Neural cell (in vitro differentiated cells): ENCODE measurements around the gene MYRIP. TPM values are rescaled to one million over a fixed set of nuclear protein-coding genes. Genes with fewer than 3 reads are reported as not detected.

Experiments used
- H2AFZ ChIP-seq: fragments of 200-600, 300-800 bp; sonication (generic), shearing (Covaris generic); 2 replicates; pipeline ENCODE4 v1.6.0; 2014; ENCODE audit warnings: low read depth, mild to moderate bottlenecking, antibody characterized with exemption, low read length, moderate library complexity
- H3F3A ChIP-seq: fragments of 200-600 bp; shearing (Covaris generic); 2 replicates; pipeline ENCODE4 v1.6.1; 2016; ENCODE audit warnings: mild to moderate bottlenecking, moderate library complexity, mixed read lengths, antibody characterized with exemption, low read length; ENCODE audit not compliant: insufficient read depth, poor library complexity, severe bottlenecking
- H3K27ac ChIP-seq: fragments of 200-600, 300-800 bp; sonication (generic), shearing (Covaris generic); 2 replicates; pipeline ENCODE4 v1.5.1; 2014; ENCODE audit warnings: mild to moderate bottlenecking, low read length, moderate library complexity
- H3K27me3 ChIP-seq: fragments of 300-800, 200-600 bp; sonication (generic), shearing (Covaris generic); 2 replicates; pipeline ENCODE4 v1.6.0; 2014; ENCODE audit warnings: mild to moderate bottlenecking, low read depth, low read length, moderate library complexity; ENCODE audit not compliant: insufficient read depth
- H3K36me3 ChIP-seq: fragments of 300-800, 200-600 bp; sonication (generic), shearing (Covaris generic); 2 replicates; pipeline ENCODE4 v1.5.1; 2014; ENCODE audit warnings: mild to moderate bottlenecking, antibody characterized with exemption, low read length, moderate library complexity; ENCODE audit not compliant: insufficient read depth
- H3K4me2 ChIP-seq: fragments of 300-800, 200-600 bp; sonication (generic), shearing (Covaris generic); 2 replicates; pipeline ENCODE4 v1.6.0; 2014; ENCODE audit warnings: mild to moderate bottlenecking, low read length
- H3K4me3 ChIP-seq: fragments of 300-800, 200-600 bp; sonication (generic), shearing (Covaris generic); 2 replicates; pipeline ENCODE4 v1.5.1; 2014; ENCODE audit warnings: mild to moderate bottlenecking, low read length, moderate library complexity
- H3K79me2 ChIP-seq: fragments of 200-600 bp; shearing (Covaris generic); replicated peaks from 2 replicates; pipeline ENCODE4 v1.6.0; 2014; ENCODE audit warnings: mild to moderate bottlenecking, low read length, moderate library complexity; ENCODE audit not compliant: insufficient read depth
- H3K9ac ChIP-seq: fragments of 300-800, 200-600 bp; sonication (generic), shearing (Covaris generic); 2 replicates; pipeline ENCODE4 v1.6.1; 2016; ENCODE audit warnings: mild to moderate bottlenecking, low read length, mixed read lengths
- H3K9me2 ChIP-seq: fragments of 200-600 bp; shearing (Covaris generic); 2 replicates; pipeline ENCODE4 v1.6.1; 2016; ENCODE audit warnings: mild to moderate bottlenecking, low read length, mixed read lengths; ENCODE audit not compliant: insufficient read depth
- H3K9me3 ChIP-seq: fragments of 200-600, 300-800 bp; sonication (generic), shearing (Covaris generic); 2 replicates; pipeline ENCODE4 v1.6.1; 2016; ENCODE audit warnings: mild to moderate bottlenecking, mixed run types, low read length, moderate library complexity, mixed read lengths
- H4K20me1 ChIP-seq: fragments of 200-600 bp; shearing (Covaris generic); 2 replicates; pipeline ENCODE4 v1.6.1; 2016; ENCODE audit warnings: mild to moderate bottlenecking, mixed run types; ENCODE audit not compliant: insufficient read depth
- EP300 ChIP-seq: fragments of 450-650 bp; conservative IDR thresholded peaks from 2 replicates; pipeline ENCODE4 v1.6.1; 2014; ENCODE audit warnings: antibody characterized with exemption, mild to moderate bottlenecking, moderate library complexity; ENCODE audit not compliant: poor library complexity, severe bottlenecking
- EZH2 ChIP-seq: fragments of 200-600, 300-800 bp; shearing (Covaris generic), sonication (generic); IDR thresholded peaks from 2 replicates; pipeline ENCODE4 v1.6.1; 2014; ENCODE audit warnings: antibody characterized with exemption, low read length, borderline replicate concordance, mild to moderate bottlenecking; ENCODE audit not compliant: insufficient read depth, poor library complexity, severe bottlenecking
- MXI1 ChIP-seq: fragments of 450-650 bp; conservative IDR thresholded peaks from 2 replicates; pipeline ENCODE4 v1.6.1; 2014; ENCODE audit warnings: antibody characterized with exemption, mild to moderate bottlenecking; ENCODE audit not compliant: poor library complexity, severe bottlenecking
- POLR2AphosphoS5 ChIP-seq: IDR thresholded peaks from 2 replicates; pipeline ENCODE4 v1.6.1; 2012
- RAD21 ChIP-seq: fragments of 450-650 bp; conservative IDR thresholded peaks from 2 replicates; pipeline ENCODE4 v1.6.1; 2014; ENCODE audit warnings: antibody characterized with exemption, mild to moderate bottlenecking, moderate library complexity
- SMC3 ChIP-seq: fragments of 450-650 bp; conservative IDR thresholded peaks from 2 replicates; pipeline ENCODE4 v1.6.1; 2014; ENCODE audit warnings: antibody characterized with exemption, mild to moderate bottlenecking, moderate library complexity; ENCODE audit not compliant: poor library complexity
- TAF1 ChIP-seq: IDR thresholded peaks from 2 replicates; pipeline ENCODE4 v1.6.1; 2012; ENCODE audit warnings: low read depth
- polyA plus RNA-seq: library from polyadenylated mRNA; depleted of rRNA; stranded (reverse); fragments of >200 nt; gene quantifications from 2 replicates; pipeline ENCODE4 v1.2.3, GENCODE V29; 2014
- TF ChIP-seq, protein P1 (sequence below): fragments of 450-650 bp; IDR thresholded peaks from 2 replicates; pipeline ENCODE4 v1.5.1; 2014; ENCODE audit warnings: antibody characterized with exemption, mild to moderate bottlenecking, moderate library complexity; ENCODE audit not compliant: poor library complexity, severe bottlenecking
- TF ChIP-seq, protein P2 (sequence below): IDR thresholded peaks from 2 replicates; pipeline ENCODE4 v1.6.1; 2012; ENCODE audit warnings: borderline replicate concordance

The MYRIP gene
- polyA plus RNA-seq, 1 donor from 2014 or later: 0.76 TPM

DNA sequence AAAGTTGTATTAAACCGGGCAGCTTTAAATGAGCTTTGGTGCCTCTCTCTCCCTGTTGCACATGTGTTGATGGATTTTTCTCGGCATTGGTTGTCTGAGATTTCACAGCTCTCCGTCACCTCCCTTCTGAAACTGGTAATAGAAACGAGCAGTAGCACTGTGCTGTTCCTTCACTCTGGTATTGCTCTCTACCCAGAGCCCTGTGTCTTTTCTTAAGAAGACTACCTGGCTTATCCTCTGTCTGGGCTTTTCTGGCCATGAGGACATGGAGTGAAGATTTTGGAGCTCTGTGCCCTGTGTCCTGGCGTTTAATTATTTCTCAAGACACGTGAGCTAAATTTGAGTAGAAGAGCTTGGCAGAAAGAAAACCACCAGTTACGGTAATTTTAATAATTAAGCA, 290.5 kb downstream of the MYRIP start:
- no peak overlapping the region for H3K4me2 ChIP-seq
- no peaks in the 10 kb centered on the region for H3K36me3 ChIP-seq
- TF ChIP-seq EZH2 (no peak), EP300 (no peak), POLR2AphosphoS5 (no peak), TAF1 (no peak), RAD21 (no peak), MXI1 (no peak), SMC3 (no peak)
- TF ChIP-seq, protein P1, sequence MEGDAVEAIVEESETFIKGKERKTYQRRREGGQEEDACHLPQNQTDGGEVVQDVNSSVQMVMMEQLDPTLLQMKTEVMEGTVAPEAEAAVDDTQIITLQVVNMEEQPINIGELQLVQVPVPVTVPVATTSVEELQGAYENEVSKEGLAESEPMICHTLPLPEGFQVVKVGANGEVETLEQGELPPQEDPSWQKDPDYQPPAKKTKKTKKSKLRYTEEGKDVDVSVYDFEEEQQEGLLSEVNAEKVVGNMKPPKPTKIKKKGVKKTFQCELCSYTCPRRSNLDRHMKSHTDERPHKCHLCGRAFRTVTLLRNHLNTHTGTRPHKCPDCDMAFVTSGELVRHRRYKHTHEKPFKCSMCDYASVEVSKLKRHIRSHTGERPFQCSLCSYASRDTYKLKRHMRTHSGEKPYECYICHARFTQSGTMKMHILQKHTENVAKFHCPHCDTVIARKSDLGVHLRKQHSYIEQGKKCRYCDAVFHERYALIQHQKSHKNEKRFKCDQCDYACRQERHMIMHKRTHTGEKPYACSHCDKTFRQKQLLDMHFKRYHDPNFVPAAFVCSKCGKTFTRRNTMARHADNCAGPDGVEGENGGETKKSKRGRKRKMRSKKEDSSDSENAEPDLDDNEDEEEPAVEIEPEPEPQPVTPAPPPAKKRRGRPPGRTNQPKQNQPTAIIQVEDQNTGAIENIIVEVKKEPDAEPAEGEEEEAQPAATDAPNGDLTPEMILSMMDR: no peak
- H3K9ac ChIP-seq: no peak overlapping the region
- H3K79me2 ChIP-seq: no peaks in the 10 kb centered on the region
- no peak overlapping the region for H2AFZ ChIP-seq
- no peaks in the 10 kb centered on the region for H3K9me3 ChIP-seq
- no peaks in the 10 kb centered on the region for H3K27me3 ChIP-seq
- no peaks in the 10 kb centered on the region for H3F3A ChIP-seq
- no peak overlapping the region for H3K4me3 ChIP-seq
- no peaks in the 10 kb centered on the region for H3K9me2 ChIP-seq
- no peaks in the 10 kb centered on the region for H4K20me1 ChIP-seq
- H3K27ac ChIP-seq: no peak overlapping the region

DNA sequence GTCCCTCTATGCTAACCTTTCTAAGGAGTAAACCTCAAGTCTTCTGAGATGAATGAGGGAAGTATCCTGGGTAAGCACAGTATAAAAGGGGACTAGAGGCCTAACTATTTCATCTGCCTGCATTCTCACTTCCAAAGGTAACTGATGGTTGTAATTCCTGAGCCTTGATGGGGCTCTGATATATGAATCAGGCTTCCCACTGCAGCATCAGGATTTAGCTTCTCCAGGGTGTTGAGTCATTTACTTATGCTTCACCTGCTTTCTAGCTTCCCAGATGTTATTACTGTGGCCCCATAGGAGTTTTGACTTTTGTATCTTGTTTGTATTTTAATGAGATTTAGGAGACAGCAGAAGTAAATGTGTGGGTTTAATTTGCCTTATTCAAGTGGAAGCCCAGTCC, 292.8 kb downstream of the MYRIP start:
- no peak for TF ChIP-seq POLR2AphosphoS5
- TF ChIP-seq EZH2: no peak
- TF ChIP-seq SMC3: no peak
- no peak for TF ChIP-seq EP300
- no peak for TF ChIP-seq TAF1
- TF ChIP-seq, protein P2, sequence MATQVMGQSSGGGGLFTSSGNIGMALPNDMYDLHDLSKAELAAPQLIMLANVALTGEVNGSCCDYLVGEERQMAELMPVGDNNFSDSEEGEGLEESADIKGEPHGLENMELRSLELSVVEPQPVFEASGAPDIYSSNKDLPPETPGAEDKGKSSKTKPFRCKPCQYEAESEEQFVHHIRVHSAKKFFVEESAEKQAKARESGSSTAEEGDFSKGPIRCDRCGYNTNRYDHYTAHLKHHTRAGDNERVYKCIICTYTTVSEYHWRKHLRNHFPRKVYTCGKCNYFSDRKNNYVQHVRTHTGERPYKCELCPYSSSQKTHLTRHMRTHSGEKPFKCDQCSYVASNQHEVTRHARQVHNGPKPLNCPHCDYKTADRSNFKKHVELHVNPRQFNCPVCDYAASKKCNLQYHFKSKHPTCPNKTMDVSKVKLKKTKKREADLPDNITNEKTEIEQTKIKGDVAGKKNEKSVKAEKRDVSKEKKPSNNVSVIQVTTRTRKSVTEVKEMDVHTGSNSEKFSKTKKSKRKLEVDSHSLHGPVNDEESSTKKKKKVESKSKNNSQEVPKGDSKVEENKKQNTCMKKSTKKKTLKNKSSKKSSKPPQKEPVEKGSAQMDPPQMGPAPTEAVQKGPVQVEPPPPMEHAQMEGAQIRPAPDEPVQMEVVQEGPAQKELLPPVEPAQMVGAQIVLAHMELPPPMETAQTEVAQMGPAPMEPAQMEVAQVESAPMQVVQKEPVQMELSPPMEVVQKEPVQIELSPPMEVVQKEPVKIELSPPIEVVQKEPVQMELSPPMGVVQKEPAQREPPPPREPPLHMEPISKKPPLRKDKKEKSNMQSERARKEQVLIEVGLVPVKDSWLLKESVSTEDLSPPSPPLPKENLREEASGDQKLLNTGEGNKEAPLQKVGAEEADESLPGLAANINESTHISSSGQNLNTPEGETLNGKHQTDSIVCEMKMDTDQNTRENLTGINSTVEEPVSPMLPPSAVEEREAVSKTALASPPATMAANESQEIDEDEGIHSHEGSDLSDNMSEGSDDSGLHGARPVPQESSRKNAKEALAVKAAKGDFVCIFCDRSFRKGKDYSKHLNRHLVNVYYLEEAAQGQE: no peak
- TF ChIP-seq RAD21: no peak
- TF ChIP-seq, protein P1: no peak
- no peak for TF ChIP-seq MXI1
- H3K9me3 ChIP-seq: no peaks in the 10 kb centered on the region
- no peaks in the 10 kb centered on the region for H4K20me1 ChIP-seq
- H3F3A ChIP-seq: no peaks in the 10 kb centered on the region
- H3K36me3 ChIP-seq: no peaks in the 10 kb centered on the region
- no peak overlapping the region for H2AFZ ChIP-seq
- H3K27ac ChIP-seq: no peak overlapping the region
- no peaks in the 10 kb centered on the region for H3K79me2 ChIP-seq
- no peak overlapping the region for H3K9ac ChIP-seq
- H3K4me2 ChIP-seq: no peak overlapping the region
- no peak overlapping the region for H3K4me3 ChIP-seq
- no peaks in the 10 kb centered on the region for H3K9me2 ChIP-seq
- H3K27me3 ChIP-seq: no peaks in the 10 kb centered on the region
